ENCODE measurements around the gene COPG2.
"Not testable (repeated sequence)": the region's sequence is repeated elsewhere in the genome, so short reads cannot be mapped to it uniquely, and the experiment has no call there.

COPG2 gene

DNA sequence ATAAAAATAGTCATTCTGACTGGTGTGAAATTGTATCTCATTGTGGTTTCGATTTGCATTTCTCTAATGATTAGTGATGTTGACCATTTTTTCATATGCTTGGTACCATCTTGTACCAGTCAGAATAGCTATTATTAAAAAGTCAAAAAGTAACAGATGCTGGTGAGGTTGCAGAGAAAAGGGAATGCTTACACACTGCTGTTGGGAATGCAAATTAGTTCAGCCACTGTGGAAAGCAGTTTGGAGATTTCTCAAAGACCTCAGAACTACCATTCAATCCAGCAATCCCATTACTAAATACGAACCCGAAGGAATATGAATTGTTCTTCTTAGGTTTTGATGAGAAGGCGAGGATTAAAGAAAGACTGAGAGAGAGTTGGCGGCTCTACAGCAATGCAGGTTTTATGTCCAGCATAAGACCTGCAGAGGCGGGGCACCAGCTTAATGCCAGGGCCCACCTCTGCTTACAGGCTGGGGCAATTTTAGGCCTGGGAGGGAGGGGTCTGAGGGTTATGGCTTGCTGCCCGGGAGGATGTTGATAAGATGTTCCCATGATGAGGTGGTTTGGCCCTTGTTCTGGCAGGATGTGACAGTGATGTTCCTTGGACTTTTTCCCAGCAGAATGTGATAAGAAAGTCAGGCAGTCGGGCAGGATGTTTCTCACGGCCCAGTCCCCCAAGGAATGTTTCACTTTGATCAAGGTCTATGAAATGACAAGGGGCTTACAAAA, 102.2 kb downstream of the COPG2 start:
- no peak for DNase-seq (ENCODE audit: low read depth in 4 of 4, low spot score in 1 of 4)

DNA sequence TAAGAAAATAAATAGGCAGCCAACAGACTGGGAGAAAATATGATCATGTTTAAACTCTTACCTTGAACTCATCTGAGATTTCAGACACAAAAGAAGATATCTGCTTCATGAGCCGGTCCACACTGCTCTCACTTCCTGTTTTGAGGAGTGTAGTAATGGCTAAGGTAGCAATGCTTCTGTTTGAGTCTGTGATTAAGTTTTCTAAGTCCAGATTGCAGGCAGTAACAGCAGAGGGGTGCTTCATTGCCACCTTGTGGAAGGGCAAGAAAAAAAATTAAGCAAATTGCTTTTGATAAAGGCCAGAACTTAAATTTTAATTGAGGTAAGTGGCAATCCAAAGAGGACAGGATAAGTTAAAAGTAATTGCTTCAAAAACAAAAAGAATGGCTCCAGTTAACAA, 107.6 kb downstream of the COPG2 start:
- no peak for DNase-seq (ENCODE audit: low read depth in 4 of 4, low spot score in 1 of 4)

GRCh38 chr7:130559184-130559583, 109.4 kb downstream of the COPG2 start:
- no peak for DNase-seq (ENCODE audit: low read depth in 4 of 4, low spot score in 1 of 4)

DNA sequence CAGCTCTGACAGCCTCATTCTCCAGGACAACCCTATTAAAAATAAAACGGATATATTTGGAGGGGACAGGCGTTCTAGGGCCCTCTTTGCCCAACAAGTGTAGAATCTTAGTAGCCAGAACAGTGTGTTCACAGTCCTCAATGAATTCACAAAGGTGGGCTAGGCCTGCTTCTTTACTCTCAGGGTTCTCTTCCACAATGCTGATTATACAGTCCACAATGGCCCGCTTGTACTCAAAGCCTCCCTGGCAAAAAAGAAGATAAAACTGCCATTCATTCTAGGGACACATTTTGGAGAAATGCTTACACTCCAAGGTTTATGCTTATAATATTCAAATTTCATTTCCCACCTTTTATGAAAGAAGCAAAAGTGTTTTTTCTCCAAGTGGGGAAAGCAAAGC, 114.1 kb downstream of the COPG2 start:
- DNase-seq (ENCODE audit: low read depth in 4 of 4, low spot score in 1 of 4), result no peak

DNA sequence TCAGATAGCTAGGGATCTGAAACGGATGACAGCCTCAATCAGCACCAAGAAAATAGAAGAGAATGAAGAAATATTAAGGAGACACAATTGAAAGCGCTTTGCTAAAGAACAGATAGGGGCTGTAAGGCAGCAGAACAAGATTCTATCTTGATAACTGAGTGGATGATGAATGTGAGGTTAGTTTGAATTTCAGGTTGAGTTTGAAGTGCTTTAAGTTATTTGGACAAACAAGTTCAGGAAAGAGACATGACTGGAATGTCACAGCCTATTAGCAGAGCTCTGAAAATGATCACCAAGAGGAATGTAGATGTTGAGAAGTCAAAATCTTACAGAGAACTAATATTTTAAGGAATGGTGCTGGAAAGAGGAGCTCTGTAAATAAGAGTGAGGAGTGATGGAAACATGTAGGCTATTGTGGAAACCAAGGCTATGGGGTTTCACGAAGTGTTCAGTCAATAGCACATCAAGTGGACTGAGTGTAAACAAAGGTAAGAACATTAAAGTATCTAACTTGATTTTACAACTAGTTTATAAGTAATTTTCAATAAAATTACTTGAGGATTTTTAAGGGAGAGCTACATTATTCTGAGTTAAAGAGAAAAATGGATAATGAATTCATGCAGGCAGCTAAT, 115.0 kb downstream of the COPG2 start:
- no peak for DNase-seq (ENCODE audit: low read depth in 4 of 4, low spot score in 1 of 4)

GRCh38 chr7:130544356-130544755, 124.2 kb downstream of the COPG2 start:
- no peak for DNase-seq (ENCODE audit: low read depth in 4 of 4, low spot score in 1 of 4)

GRCh38 chr7:130543487-130544010, 125.0 kb downstream of the COPG2 start:
- DNase-seq (ENCODE audit: low read depth in 4 of 4, low spot score in 1 of 4), result no peak

- DNase-seq (ENCODE audit: low read depth in 4 of 4, low spot score in 1 of 4), result not testable (repeated sequence)
These were observed 126.3 kb downstream of the COPG2 start for GRCh38 chr7:130542297-130542696.

- not testable (repeated sequence) for DNase-seq (ENCODE audit: low read depth in 4 of 4, low spot score in 1 of 4)
These were observed 127.3 kb downstream of the COPG2 start for GRCh38 chr7:130541287-130541686.

- not testable (repeated sequence) for DNase-seq (ENCODE audit: low read depth in 4 of 4, low spot score in 1 of 4)
These were observed 130.7 kb downstream of the COPG2 start for GRCh38 chr7:130537894-130538293.

- DNase-seq (ENCODE audit: low read depth in 4 of 4, low spot score in 1 of 4), result no peak
These were observed 139.1 kb downstream of the COPG2 start for GRCh38 chr7:130529417-130529816.

DNA sequence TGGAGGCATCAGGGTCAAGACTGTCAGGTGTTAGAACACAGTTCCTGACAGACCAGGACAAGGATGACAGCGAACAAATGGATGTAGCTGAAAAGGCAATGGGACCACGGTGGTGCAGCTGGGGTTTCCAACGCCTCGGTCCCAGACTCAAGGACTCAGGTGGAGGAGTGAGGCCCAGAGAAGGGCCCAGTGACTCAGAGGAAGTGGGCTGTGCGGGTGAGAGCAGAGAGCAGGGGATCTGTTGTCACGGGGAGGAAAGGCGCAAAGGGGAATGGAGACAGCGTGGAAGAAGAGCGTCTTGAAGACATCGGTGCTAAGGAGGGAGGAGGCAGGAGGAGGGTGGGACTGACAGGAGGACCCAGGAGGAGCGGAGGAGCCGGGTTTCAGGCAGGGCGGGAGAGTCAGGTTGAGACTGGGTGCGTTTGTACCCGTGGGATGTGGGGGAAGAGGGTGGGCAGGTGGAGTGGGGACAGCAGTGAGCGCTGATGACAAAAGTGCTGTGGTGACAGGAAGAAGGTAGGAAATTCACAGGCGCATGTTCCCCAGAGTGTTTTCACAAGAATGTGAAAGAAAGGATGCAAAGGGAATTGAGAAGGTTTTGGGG, 140.7 kb downstream of the COPG2 start:
- DNase-seq (ENCODE audit: low read depth in 4 of 4, low spot score in 1 of 4), result not testable (repeated sequence)

GRCh38 chr7:130524628-130525027, 143.9 kb downstream of the COPG2 start:
- DNase-seq (ENCODE audit: low read depth in 4 of 4, low spot score in 1 of 4), result no peak

DNA sequence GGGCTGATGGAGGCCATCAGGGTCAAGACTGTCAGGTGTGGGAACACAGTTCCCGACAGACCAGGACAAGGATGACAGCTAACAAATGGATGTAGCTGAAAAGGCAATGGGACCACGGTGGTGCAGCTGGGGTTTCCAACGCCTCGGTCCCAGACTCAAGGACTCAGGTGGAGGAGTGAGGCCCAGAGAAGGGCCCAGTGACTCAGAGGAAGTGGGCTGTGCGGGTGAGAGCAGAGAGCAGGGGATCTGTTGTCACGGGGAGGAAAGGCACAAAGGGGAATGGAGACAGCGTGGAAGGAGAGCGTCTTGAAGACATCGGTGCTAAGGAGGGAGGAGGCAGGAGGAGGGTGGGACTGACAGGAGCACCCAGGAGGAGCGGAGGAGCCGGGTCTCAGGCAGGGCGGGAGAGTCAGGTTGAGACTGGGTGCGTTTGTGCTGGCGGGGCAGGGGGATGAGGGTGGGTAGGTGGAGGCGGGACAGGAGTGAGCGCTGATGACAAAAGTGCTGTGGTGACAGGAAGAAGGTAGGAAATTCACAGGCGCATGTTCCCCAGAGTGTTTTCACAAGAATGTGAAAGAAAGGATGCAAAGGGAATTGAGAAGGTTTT, 144.9 kb downstream of the COPG2 start:
- not testable (repeated sequence) for DNase-seq (ENCODE audit: low read depth in 4 of 4, low spot score in 1 of 4)

GRCh38 chr7:130521258-130521951, 147.1 kb downstream of the COPG2 start:
- no peak for DNase-seq (ENCODE audit: low read depth in 4 of 4, low spot score in 1 of 4)

- no peak for DNase-seq (ENCODE audit: low read depth in 4 of 4, low spot score in 1 of 4)
These were observed 153.1 kb downstream of the COPG2 start for GRCh38 chr7:130515315-130516040.

DNA sequence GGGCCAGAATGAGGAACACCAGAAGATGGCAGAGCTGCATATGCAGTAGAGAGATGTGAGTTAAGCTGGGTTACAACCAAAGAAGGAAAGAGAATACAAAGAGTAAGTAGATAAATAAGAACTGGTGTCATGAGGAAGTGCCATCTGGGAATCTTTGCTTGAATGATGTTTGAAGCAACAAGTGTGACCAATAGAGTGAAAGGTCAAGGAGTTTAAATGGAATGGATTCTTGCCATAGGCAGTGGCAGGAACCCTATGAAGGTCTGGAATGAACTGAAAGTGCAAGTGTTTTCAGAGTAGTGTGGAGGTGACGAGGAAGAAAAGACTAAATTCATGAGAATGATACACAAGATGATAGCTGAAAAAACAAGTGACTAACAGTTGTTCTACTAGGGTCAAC, 155.1 kb downstream of the COPG2 start:
- DNase-seq (ENCODE audit: low read depth in 4 of 4, low spot score in 1 of 4), result no peak

- not testable (repeated sequence) for DNase-seq (ENCODE audit: low read depth in 4 of 4, low spot score in 1 of 4)
These were observed 156.5 kb downstream of the COPG2 start for GRCh38 chr7:130512038-130512437.

GRCh38 chr7:130506358-130506757, 162.2 kb downstream of the COPG2 start:
- DNase-seq (ENCODE audit: low read depth in 4 of 4, low spot score in 1 of 4), result no peak

DNA sequence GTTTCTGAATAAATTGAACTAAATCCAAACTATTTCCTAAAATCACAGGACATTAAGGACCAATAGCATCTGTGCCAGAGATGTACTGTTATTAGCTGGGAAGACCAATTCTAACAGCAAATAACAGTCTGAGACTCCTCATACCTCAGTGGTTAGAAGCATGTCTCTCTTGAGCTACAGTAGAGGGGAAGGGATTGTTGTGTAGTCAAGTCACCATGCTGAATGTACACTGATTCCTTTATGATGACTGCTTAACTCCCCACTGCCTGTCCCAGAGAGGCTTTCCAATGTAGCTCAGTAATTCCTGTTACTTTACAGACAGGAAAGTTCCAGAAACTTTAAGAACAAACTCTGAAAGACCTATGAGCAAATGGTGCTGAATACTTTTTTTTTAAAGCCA, 162.8 kb downstream of the COPG2 start:
- DNase-seq (ENCODE audit: low read depth in 4 of 4, low spot score in 1 of 4), result no peak
